ENCODE results near the gene PCSK4. TPM values are rescaled to one million over a fixed set of nuclear protein-coding genes. Genes with fewer than 3 reads are reported as not detected.

PCSK4 gene
- total and polyA plus RNA-seq, 2 donors (not counting 3 experiments of a cell fraction or from before 2014, with no cell fraction given): 1.2 to 1.7 TPM

DNA sequence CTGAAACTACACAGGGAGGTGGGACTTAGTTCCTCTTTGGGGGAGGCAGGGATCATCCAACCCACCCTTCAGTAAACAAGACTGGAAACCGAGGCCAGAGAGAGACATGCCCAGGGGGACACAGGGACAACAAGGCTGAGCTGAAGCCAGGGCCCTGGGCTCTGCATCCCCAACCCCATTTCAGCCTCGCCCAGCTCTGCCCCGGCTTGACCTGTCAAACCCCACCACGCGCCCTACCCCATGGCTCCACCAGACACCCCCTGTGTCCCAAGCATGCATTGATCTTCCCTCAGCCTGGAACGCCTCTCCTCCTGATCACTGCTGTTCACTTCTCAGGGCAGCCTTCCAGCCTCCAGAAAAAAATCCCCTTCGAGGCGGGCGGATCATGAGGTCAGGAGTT is 42.2 kb downstream of the PCSK4 start:
- Histone ChIP-seq H3K9me3 (replicated peaks; ENCODE audit: control insufficient read depth, insufficient read depth, low read length) (no peaks in the 10 kb centered on the region), H2AFZ (ENCODE audit: low read depth, low read length) (no peak overlapping the region), H3K9me1 (replicated peaks; ENCODE audit: control insufficient read depth, extremely low read depth, insufficient read depth, low read length) (no peaks in the 10 kb centered on the region), H4K20me1 (replicated peaks; ENCODE audit: control insufficient read depth, extremely low read depth, insufficient read depth, low read length) (no peaks in the 10 kb centered on the region), H3K79me2 (ENCODE audit: control insufficient read depth, insufficient read depth, low read length) (no peaks in the 10 kb centered on the region), H3K27ac (ENCODE audit: insufficient read depth, low read depth, low read length) (no peak overlapping the region), H3K4me2 (ENCODE audit: insufficient read depth, low read length) (no peak overlapping the region), H3K4me3 (replicated peaks in 1 of 3; ENCODE audit: insufficient read depth in 1 of 3, low read depth in 1 of 3, low read length in 3 of 3) (no peak overlapping the region), H3K36me3 (ENCODE audit: control insufficient read depth in 2 of 2, extremely low read depth in 1 of 2, insufficient read depth in 2 of 2, low read length in 2 of 2) (no peaks in the 10 kb centered on the region), H3K27me3 (ENCODE audit: control insufficient read depth in 2 of 2, insufficient read depth in 2 of 2, low read length in 2 of 2) (peaks cover 30 to 43% of the 10 kb centered on the region in 2 experiments), H3K4me1 (ENCODE audit: control insufficient read depth, extremely low read depth, insufficient read depth, low read length) (no peaks in the 10 kb centered on the region), H3K9ac (replicated peaks; ENCODE audit: extremely low read depth, insufficient read depth, low read length) (no peak overlapping the region)
- dilution Hi-C loops (cut with MboI; ENCODE audit: extremely low pct_ligation_motif_present, low sequenced_read_pairs) (no loop called here), intact Hi-C loops (cut with micrococcal nuclease) (no loop called here)
- TF ChIP-seq JUN (IDR thresholded peaks at IDR 0.05; ENCODE audit: borderline replicate concordance, insufficient read depth, insufficient read length, low read depth) (no peak), MYC (IDR thresholded peaks at IDR 0.05; ENCODE audit: low read depth, low read length) (no peak), GATA2 (IDR thresholded peaks at IDR 0.05; ENCODE audit: insufficient read depth, insufficient read length, low read depth, low read length) (no peak), POLR2A (IDR thresholded peaks at IDR 0.05; ENCODE audit: low read depth, low read length) (no peak), POLR2AphosphoS5 (IDR thresholded peaks at IDR 0.05; ENCODE audit: insufficient read depth, low read depth, low read length) (no peak), EZH2 (IDR thresholded peaks at IDR 0.05; ENCODE audit: borderline replicate concordance, low read depth, low read length, severe bottlenecking) (no peak), CTCF (IDR thresholded peaks at IDR 0.05; ENCODE audit: extremely low read depth in 1 of 2, insufficient read depth in 1 of 2, low read depth in 1 of 2, low read length in 2 of 2) (no peak), FOS (IDR thresholded peaks at IDR 0.05; ENCODE audit: borderline replicate concordance, insufficient read depth, low read length) (no peak)
- TF ChIP-seq, protein P1, sequence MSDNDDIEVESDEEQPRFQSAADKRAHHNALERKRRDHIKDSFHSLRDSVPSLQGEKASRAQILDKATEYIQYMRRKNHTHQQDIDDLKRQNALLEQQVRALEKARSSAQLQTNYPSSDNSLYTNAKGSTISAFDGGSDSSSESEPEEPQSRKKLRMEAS (IDR thresholded peaks at IDR 0.05; ENCODE audit: insufficient read depth, insufficient read length): no peak
- CTCF ChIA-PET: no interaction called here
- DNase-seq (ENCODE audit: low read depth, low spot score): no peak
- FAIRE-seq: no peak
- POLR2A ChIA-PET: no interaction called here
- no TSS peak for BruUV-seq (replicated peaks)

Measured in endothelial cell of umbilical vein (primary cell).